Mucosa of descending colon (tissue), 3 donors: Measurements from ENCODE around the gene CLEC4E. TPM values are rescaled to one million over a fixed set of nuclear protein-coding genes. Genes with fewer than 3 reads are reported as not detected.
"Not testable (repeated sequence)": the region's sequence is repeated elsewhere in the genome, so short reads cannot be mapped to it uniquely, and the experiment has no call there.

Source experiments
- ATAC-seq: fragments of 200-7000 bp; cut with Tn5 transposase; one replicate; pipeline ENCODE4 v1.9.1; 2020; ENCODE audit warnings: mild to moderate bottlenecking, moderate library complexity
- DNase-seq, 3 donors: peaks; one replicate each; pipeline ENCODE4 v3.0.0-alpha.2; 2020
- H3K36me3 ChIP-seq: fragments of 200-600 bp; one replicate; pipeline ENCODE4 v1.8.0; 2021; ENCODE audit warnings: low read depth, mild to moderate bottlenecking
- H3K4me1 ChIP-seq: fragments of 200-600 bp; one replicate; pipeline ENCODE4 v1.8.0; 2021; ENCODE audit warnings: low read depth, mild to moderate bottlenecking
- H3K4me3 ChIP-seq: fragments of 200-600 bp; one replicate; pipeline ENCODE4 v1.8.0; 2021; ENCODE audit warnings: mild to moderate bottlenecking
- H3K9me3 ChIP-seq: fragments of 200-600 bp; one replicate; pipeline ENCODE4 v1.8.0; 2021; ENCODE audit warnings: mild to moderate bottlenecking
- intact Hi-C, 2 donors: fragments of 100-400 bp; cut with DNase I in 1 of 2; cut with micrococcal nuclease in 1 of 2; formaldehyde crosslinking; loops; one replicate each; pipeline versions ENCODE4 v1.11.0 to v1.11.1; 2022; cut with DNase I, micrococcal nuclease
- total RNA-seq, 3 donors: library from RNA; stranded (reverse); fragmentation: NEBNext Ultra II Directional in 2 of 3; extraction: Animal tissue kit (Norgen Biotek cat#: 25700) in 2 of 3; gene quantifications; one replicate each; pipeline versions ENCODE4 v1.2.1 to v1.2.4, GENCODE V29; 2021 to 2023
- TF ChIP-seq, protein P1 (sequence below): fragments of 200-600 bp; IDR thresholded peaks from one replicate; pipeline ENCODE4 v1.8.0; 2022; ENCODE audit warnings: antibody characterized with exemption, mild to moderate bottlenecking
- donor health status: DM: no; HTN: no; CAD: no; lungs with moderate emphysema.
- donor health status: DM: no; HTN: no; CAD: no.
- donor health status: DM: no; HTN: yes; CAD: no.

CLEC4E gene
- total RNA-seq, 3 donors from 2014 or later = 0.55 to 2.3 TPM; not detected in 1

DNA sequence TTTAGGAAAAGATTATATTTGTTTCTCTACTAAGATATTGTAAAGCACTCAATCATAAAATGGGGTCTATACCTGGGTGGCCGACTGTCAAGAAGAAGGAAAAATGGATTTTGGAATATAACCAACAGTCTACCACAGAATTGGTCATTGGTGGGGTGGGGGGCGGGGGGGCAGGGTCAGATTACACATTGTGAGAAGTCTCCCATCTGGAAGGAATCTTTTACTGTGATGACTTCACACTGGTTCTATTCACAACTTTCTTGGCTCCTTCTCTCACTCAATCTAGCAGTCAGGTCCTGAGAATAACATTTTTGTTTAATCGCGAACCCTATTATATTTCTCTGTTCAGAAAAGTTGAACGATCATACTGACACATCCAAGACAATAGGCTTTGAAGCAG lies 8.7 kb upstream of the CLEC4E start:
- Histone ChIP-seq H3K4me1 (no peaks in the 10 kb centered on the region), H3K36me3 (no peaks in the 10 kb centered on the region), H3K4me3 (no peak overlapping the region), H3K9me3 (no peaks in the 10 kb centered on the region)
- DNase-seq (no peak), ATAC-seq (no peak)
- intact Hi-C loops = no loop called here
- TF ChIP-seq, protein P1, sequence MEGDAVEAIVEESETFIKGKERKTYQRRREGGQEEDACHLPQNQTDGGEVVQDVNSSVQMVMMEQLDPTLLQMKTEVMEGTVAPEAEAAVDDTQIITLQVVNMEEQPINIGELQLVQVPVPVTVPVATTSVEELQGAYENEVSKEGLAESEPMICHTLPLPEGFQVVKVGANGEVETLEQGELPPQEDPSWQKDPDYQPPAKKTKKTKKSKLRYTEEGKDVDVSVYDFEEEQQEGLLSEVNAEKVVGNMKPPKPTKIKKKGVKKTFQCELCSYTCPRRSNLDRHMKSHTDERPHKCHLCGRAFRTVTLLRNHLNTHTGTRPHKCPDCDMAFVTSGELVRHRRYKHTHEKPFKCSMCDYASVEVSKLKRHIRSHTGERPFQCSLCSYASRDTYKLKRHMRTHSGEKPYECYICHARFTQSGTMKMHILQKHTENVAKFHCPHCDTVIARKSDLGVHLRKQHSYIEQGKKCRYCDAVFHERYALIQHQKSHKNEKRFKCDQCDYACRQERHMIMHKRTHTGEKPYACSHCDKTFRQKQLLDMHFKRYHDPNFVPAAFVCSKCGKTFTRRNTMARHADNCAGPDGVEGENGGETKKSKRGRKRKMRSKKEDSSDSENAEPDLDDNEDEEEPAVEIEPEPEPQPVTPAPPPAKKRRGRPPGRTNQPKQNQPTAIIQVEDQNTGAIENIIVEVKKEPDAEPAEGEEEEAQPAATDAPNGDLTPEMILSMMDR = no peak

DNA sequence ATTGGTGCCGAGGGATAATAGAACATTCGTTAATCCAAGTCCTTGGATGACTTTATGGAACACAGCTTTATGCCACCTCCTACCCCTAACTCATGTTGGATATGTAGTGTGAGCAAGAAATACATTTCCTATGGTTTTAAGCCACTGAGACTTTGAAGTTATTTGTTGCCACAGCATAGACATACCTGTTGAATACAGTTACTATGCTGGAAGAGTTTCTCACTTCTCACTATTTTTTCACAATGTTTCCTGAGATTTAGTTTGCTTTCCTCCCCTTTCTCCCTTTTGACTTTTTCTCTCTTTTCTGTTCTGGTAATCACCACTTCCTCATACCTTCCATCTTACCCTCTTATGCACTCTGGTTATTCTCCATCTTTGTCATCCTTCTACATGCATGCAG lies 7.5 kb upstream of the CLEC4E start:
- Histone ChIP-seq H3K4me1 (no peaks in the 10 kb centered on the region), H3K4me3 (no peak overlapping the region), H3K36me3 (no peaks in the 10 kb centered on the region), H3K9me3 (no peaks in the 10 kb centered on the region)
- DNase-seq (no peak), ATAC-seq (no peak)
- TF ChIP-seq, protein P1 = no peak
- intact Hi-C loops = no loop called here

- intact Hi-C loops = no loop called here
Measured at GRCh38 chr12:8547645-8548044, 6.9 kb upstream of the CLEC4E start.

DNA sequence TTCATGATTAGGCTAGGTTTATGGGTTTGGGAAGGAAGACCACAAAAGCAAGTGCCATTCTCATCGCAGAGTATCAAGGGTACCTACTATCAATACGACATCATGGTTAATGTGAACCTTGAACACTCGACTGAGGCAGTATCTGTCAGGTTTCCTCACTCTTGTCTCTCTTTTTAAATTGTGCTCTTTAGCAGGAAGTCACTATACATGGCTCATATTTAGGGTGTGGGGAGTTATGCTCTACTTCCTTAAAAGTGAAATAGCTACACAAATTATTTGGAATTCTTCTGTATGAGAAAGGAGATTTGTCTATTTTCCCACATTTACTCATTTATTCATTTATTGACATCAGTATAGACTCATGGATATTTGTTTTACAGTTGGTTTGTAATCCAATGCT lies 5.9 kb upstream of the CLEC4E start:
- Histone ChIP-seq H3K9me3 (no peaks in the 10 kb centered on the region), H3K4me3 (no peak overlapping the region), H3K36me3 (no peaks in the 10 kb centered on the region), H3K4me1 (no peaks in the 10 kb centered on the region)
- ATAC-seq (no peak), DNase-seq (no peak)
- intact Hi-C loops = no loop called here
- TF ChIP-seq, protein P1 = no peak

More at GRCh38 chr12:8547645-8548044, 6.9 kb upstream of the CLEC4E start:
- Histone ChIP-seq H3K9me3 (no peaks in the 10 kb centered on the region), H3K4me3 (no peak overlapping the region), H3K4me1 (no peaks in the 10 kb centered on the region), H3K36me3 (no peaks in the 10 kb centered on the region)
- TF ChIP-seq, protein P1 = no peak
- DNase-seq (no peak), ATAC-seq (no peak)

GRCh38 chr12:8544295-8544694 lies 3.6 kb upstream of the CLEC4E start:
- H3K36me3 ChIP-seq = no peaks in the 10 kb centered on the region
- ATAC-seq (peak; percentile 78), DNase-seq (peak in 1 of 3 donors; percentile 84)
- TF ChIP-seq, protein P1 = peak; percentile 81
- no peak overlapping the region for H3K4me3 ChIP-seq
- no peaks in the 10 kb centered on the region for H3K4me1 ChIP-seq
- intact Hi-C loops = no loop called here
- no peaks in the 10 kb centered on the region for H3K9me3 ChIP-seq

DNA sequence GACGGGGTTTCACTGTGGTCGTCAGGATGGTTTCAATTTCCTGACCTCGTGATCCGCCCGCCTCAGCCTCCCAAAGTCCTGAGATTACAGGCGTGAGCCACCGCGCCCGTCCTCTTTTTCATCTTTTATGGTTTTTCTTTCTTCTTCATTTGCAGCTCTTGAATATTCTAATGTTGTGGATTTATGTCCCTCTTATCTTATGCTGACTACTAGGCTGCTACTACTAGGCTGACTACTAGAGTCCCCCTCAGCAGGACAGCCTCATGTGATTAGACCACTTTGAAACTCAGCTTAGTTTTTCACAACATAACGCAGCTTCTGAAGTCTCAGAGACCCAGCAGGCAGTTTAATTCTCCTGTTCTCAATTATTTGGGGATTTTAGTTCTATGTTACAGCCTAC lies 857 bp upstream of the CLEC4E start:
- H3K4me3 ChIP-seq = no peak overlapping the region
- H3K4me1 ChIP-seq = no peaks in the 10 kb centered on the region
- H3K9me3 ChIP-seq = no peaks in the 10 kb centered on the region
- no peaks in the 10 kb centered on the region for H3K36me3 ChIP-seq
- TF ChIP-seq, protein P1 = no peak
- ATAC-seq (no peak), DNase-seq (no peak)
- intact Hi-C loops = no loop called here

DNA sequence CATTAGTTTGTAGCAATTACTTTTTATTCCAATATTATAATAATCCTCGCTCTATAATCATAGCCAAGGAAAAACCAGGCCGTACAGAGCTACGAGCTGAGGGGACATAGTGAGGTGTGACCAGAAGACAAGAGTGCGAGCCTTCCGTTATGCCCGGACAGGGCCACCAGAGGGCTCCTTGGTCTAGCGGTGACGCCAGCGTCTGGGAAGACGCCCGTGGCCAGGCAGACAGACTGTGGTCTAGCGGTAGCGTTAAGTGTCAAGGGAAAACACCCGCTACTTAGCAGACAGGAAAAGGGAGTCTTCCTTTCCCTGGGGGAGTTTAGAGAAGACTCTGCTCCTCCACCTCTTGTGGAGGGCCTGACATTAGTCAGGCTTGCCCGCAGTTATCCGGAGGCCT lies 2.9 kb downstream of the CLEC4E start:
- H3K36me3 ChIP-seq, H3K4me1 ChIP-seq, intact Hi-C loops, H3K4me3 ChIP-seq, DNase-seq, ATAC-seq, H3K9me3 ChIP-seq: not testable (repeated sequence)
